ENCODE measurements around the gene SNX21. TPM values are rescaled to one million over a fixed set of nuclear protein-coding genes. Genes with fewer than 3 reads are reported as not detected.

The SNX21 gene
- total and polyA plus RNA-seq, 9 of the 15 experiments (the other 6 are each of a cell fraction or from before 2014, with no cell fraction given): 0.10 to 1.2 (median 0.42) TPM

DNA sequence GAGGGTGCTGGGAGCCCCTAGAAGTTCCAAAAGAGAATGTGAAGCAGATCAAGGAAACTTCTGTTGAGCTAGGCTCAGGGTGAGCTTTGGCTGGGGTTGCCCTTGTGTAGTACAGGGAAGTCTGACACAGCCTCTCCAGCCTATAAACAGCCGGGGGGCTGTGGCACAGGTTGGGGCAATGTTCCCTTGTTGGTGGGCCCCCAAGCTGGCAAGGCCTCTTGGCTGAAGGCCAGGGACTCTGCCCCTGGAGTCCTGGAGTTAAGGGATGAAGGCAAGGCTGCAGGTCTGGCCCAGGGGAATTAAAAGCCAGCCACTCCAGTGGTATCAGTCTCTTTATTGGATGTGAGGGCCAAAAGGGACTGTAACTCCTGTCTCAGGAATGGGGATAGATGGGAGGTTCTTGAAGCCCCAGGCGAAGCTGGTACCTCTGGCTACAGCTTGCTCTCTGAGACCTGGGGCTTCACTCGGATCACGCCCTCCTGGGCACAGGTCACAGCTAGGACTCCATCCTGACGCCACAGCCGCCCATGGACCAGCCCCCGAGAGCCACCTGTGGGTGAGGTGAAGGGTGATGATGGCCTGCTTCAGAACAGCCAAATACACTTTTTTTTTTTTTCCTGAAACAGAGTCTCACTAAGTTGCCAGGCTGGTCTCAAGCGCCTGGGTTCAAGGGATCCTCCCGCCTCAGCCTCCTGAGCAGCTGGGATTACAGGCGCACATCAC, 8.0 kb downstream of the SNX21 start:
- DNase-seq (ENCODE audit: extremely low read depth in 1 of 4, low spot score in 3 of 4): no peak
- no peak for FAIRE-seq
- Histone ChIP-seq H3K27ac (ENCODE audit: extremely low read depth, low read depth, low read length) (no peak overlapping the region), H3K4me2 (ENCODE audit: insufficient read depth, low read length) (no peak overlapping the region), H3K9ac (ENCODE audit: insufficient read depth in 1 of 2, low read depth in 2 of 2, low read length in 2 of 2) (no peak overlapping the region), H3K4me1 (replicated peaks in 1 of 2; ENCODE audit: control insufficient read depth in 2 of 2, insufficient read depth in 2 of 2, low read length in 2 of 2) (peaks cover 5 to 12% of the 10 kb centered on the region in 2 experiments), H3K9me3 (replicated peaks; ENCODE audit: control insufficient read depth, insufficient read depth, low read depth, low read length) (no peaks in the 10 kb centered on the region), H3K27me3 (ENCODE audit: control insufficient read depth in 2 of 2, insufficient read depth in 2 of 2, low read length in 2 of 2) (no peaks in the 10 kb centered on the region), H3K79me2 (ENCODE audit: control insufficient read depth, insufficient read depth, low read length) (no peaks in the 10 kb centered on the region), H3K9me1 (ENCODE audit: control insufficient read depth, insufficient read depth, low read length) (peaks cover 3% of the 10 kb centered on the region), H3K36me3 (ENCODE audit: control insufficient read depth, insufficient read depth, low read length) (peaks cover 31% of the 10 kb centered on the region; the same call in 2 of the 3 replicates), H4K20me1 (replicated peaks; ENCODE audit: control insufficient read depth, insufficient read depth, low read length) (no peaks in the 10 kb centered on the region), H3K4me3 (no peak overlapping the region), H2AFZ (ENCODE audit: low read depth, low read length) (no peak overlapping the region)
- no TSS peak for BruUV-seq (replicated peaks)
- no peak for ATAC-seq
- intact Hi-C loops (cut with micrococcal nuclease) (no loop called here), in situ Hi-C loops (cut with MboI) (no loop called here)
- CTCF ChIA-PET (ENCODE audit: low intra/inter-chr PET ratio): no interaction called here
- WGBS (ENCODE audit: insufficient coverage, low coverage, missing lambda C conversion rate): 82% methylated on average over 10 of the region's 10 CpGs
- POLR2A ChIA-PET: interaction anchor here (0.7 to 4.9 kb wide), 3 partner anchors 8 to 97 kb away, joined by 3 to 19 read pairs (median 4); partner anchors contain the start of gene SNX21
- TF ChIP-seq, protein P1, sequence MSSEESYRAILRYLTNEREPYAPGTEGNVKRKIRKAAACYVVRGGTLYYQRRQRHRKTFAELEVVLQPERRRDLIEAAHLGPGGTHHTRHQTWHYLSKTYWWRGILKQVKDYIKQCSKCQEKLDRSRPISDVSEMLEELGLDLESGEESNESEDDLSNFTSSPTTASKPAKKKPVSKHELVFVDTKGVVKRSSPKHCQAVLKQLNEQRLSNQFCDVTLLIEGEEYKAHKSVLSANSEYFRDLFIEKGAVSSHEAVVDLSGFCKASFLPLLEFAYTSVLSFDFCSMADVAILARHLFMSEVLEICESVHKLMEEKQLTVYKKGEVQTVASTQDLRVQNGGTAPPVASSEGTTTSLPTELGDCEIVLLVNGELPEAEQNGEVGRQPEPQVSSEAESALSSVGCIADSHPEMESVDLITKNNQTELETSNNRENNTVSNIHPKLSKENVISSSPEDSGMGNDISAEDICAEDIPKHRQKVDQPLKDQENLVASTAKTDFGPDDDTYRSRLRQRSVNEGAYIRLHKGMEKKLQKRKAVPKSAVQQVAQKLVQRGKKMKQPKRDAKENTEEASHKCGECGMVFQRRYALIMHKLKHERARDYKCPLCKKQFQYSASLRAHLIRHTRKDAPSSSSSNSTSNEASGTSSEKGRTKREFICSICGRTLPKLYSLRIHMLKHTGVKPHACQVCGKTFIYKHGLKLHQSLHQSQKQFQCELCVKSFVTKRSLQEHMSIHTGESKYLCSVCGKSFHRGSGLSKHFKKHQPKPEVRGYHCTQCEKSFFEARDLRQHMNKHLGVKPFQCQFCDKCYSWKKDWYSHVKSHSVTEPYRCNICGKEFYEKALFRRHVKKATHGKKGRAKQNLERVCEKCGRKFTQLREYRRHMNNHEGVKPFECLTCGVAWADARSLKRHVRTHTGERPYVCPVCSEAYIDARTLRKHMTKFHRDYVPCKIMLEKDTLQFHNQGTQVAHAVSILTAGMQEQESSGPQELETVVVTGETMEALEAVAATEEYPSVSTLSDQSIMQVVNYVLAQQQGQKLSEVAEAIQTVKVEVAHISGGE (CRISPR knock-in tag; IDR thresholded peaks at IDR 0.05): no peak
- no peak for TF ChIP-seq ELF1 (tag; IDR thresholded peaks at IDR 0.05)
- TF ChIP-seq KAT7 (CRISPR knock-in tag; IDR thresholded peaks at IDR 0.05; ENCODE audit: borderline replicate concordance): no peak
- TF ChIP-seq, protein P2, sequence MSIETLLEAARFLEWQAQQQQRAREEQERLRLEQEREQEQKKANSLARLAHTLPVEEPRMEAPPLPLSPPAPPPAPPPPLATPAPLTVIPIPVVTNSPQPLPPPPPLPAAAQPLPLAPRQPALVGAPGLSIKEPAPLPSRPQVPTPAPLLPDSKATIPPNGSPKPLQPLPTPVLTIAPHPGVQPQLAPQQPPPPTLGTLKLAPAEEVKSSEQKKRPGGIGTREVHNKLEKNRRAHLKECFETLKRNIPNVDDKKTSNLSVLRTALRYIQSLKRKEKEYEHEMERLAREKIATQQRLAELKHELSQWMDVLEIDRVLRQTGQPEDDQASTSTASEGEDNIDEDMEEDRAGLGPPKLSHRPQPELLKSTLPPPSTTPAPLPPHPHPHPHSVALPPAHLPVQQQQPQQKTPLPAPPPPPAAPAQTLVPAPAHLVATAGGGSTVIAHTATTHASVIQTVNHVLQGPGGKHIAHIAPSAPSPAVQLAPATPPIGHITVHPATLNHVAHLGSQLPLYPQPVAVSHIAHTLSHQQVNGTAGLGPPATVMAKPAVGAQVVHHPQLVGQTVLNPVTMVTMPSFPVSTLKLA (conservative IDR thresholded peaks at IDR 0.05): no peak
- TF ChIP-seq, protein P3, sequence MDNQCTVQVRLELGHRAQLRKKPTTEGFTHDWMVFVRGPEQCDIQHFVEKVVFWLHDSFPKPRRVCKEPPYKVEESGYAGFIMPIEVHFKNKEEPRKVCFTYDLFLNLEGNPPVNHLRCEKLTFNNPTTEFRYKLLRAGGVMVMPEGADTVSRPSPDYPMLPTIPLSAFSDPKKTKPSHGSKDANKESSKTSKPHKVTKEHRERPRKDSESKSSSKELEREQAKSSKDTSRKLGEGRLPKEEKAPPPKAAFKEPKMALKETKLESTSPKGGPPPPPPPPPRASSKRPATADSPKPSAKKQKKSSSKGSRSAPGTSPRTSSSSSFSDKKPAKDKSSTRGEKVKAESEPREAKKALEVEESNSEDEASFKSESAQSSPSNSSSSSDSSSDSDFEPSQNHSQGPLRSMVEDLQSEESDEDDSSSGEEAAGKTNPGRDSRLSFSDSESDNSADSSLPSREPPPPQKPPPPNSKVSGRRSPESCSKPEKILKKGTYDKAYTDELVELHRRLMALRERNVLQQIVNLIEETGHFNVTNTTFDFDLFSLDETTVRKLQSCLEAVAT (IDR thresholded peaks at IDR 0.05): no peak
- no peak for TF ChIP-seq MAFG (tag; conservative IDR thresholded peaks at IDR 0.05)
- TF ChIP-seq ZZZ3 (IDR thresholded peaks at IDR 0.05): no peak
- TF ChIP-seq ETV1 (tag; conservative IDR thresholded peaks at IDR 0.05; ENCODE audit: low read depth): no peak
- TF ChIP-seq NONO (IDR thresholded peaks at IDR 0.05; ENCODE audit: low read depth in 2 of 2, low read length in 1 of 2): no peak
- no peak for TF ChIP-seq NUFIP1 (IDR thresholded peaks at IDR 0.05; ENCODE audit: partially characterized antibody)
- TF ChIP-seq, protein P4, sequence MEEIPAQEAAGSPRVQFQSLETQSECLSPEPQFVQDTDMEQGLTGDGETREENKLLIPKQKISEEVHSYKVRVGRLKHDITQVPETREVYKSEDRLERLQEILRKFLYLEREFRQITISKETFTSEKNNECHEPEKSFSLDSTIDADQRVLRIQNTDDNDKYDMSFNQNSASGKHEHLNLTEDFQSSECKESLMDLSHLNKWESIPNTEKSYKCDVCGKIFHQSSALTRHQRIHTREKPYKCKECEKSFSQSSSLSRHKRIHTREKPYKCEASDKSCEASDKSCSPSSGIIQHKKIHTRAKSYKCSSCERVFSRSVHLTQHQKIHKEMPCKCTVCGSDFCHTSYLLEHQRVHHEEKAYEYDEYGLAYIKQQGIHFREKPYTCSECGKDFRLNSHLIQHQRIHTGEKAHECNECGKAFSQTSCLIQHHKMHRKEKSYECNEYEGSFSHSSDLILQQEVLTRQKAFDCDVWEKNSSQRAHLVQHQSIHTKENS (CRISPR knock-in tag; IDR thresholded peaks at IDR 0.05): no peak
- TF ChIP-seq PML (IDR thresholded peaks at IDR 0.05; ENCODE audit: low read length): no peak
- no peak for TF ChIP-seq SIN3A (IDR thresholded peaks at IDR 0.05; ENCODE audit: borderline replicate concordance in 2 of 2, control insufficient read depth in 1 of 2, low read depth in 2 of 2, low read length in 2 of 2)
